PC-3 (cell line): ENCODE results near the gene SH3RF2. TPM values are rescaled to one million over a fixed set of nuclear protein-coding genes. Genes with fewer than 3 reads are reported as not detected.
"Not testable (repeated sequence)": the region's sequence is repeated elsewhere in the genome, so short reads cannot be mapped to it uniquely, and the experiment has no call there.

ENCODE experiments used
- ATAC-seq: fragments of 200-7000 bp; cut with Tn5 transposase; 2 replicates; pipeline ENCODE4 v1.9.1; 2020; ENCODE audit warnings: mild to moderate bottlenecking, moderate library complexity
- BruUV-seq: library from RNA; stranded (reverse); fragments of 400-500 nt; replicated peaks from 2 replicates; lab custom pipeline; 2021; lab: Mats Ljungman, UMichigan
- CTCF ChIA-PET: fragments of 300-600 bp; sonication (Branson Sonifier 250); formaldehyde crosslinking; loops from one replicate; lab custom pipeline; 2022; ENCODE audit warnings: antibody characterized with exemption; lab: Charles Lee
- POLR2A ChIA-PET: fragments of 300-600 bp; sonication (Branson Sonifier 250); formaldehyde crosslinking; loops from one replicate; lab custom pipeline; 2022; ENCODE audit warnings: antibody characterized with exemption; ENCODE audit not compliant: unreplicated experiment; lab: Charles Lee
- DNase-seq: peaks from one replicate; pipeline ENCODE4 v3.0.0-alpha.2; 2015
- H2AFZ ChIP-seq: fragments of 300-600 bp; sonication (generic); 2 replicates; pipeline ENCODE4 v1.6.0; 2016; ENCODE audit warnings: antibody characterized with exemption, low read length
- H3F3A ChIP-seq: fragments of 300-600 bp; sonication (generic); one replicate; pipeline ENCODE4 v1.6.0; 2017; ENCODE audit warnings: antibody characterized with exemption, low read length, control low read depth, mild to moderate bottlenecking; ENCODE audit not compliant: unreplicated experiment
- H3K27ac ChIP-seq: fragments of 300-600 bp; sonication (generic); 2 replicates; pipeline ENCODE4 v1.5.1; 2016; ENCODE audit warnings: mild to moderate bottlenecking, low read length
- H3K27me3 ChIP-seq: fragments of 300-600 bp; sonication (generic); 2 replicates; pipeline ENCODE4 v1.6.1; 2016; ENCODE audit warnings: low read length, mixed read lengths
- H3K36me3 ChIP-seq: fragments of 300-600 bp; sonication (generic); 2 replicates; pipeline ENCODE4 v1.6.1; 2016; ENCODE audit warnings: low read depth, mixed run types, low read length, mixed read lengths
- H3K4me1 ChIP-seq: fragments of 300-600 bp; sonication (generic); 2 replicates; pipeline ENCODE4 v1.5.1; 2016; ENCODE audit warnings: low read length; ENCODE audit not compliant: insufficient read depth
- H3K4me2 ChIP-seq: fragments of 300-600 bp; sonication (generic); 2 replicates; pipeline ENCODE4 v1.6.0; 2016; ENCODE audit warnings: low read length
- H3K4me3 ChIP-seq: fragments of 300-600 bp; sonication (generic); 2 replicates; pipeline ENCODE4 v1.5.1; 2016; ENCODE audit warnings: mild to moderate bottlenecking, low read length, mixed read lengths
- H3K79me2 ChIP-seq: fragments of 300-600 bp; sonication (generic); 2 replicates; pipeline ENCODE4 v1.6.1; 2017; ENCODE audit warnings: low read length, mixed read lengths
- H3K9ac ChIP-seq: fragments of 300-600 bp; sonication (generic); 2 replicates; pipeline ENCODE4 v1.6.0; 2016; ENCODE audit warnings: mild to moderate bottlenecking, low read length
- H3K9me2 ChIP-seq: fragments of 300-600 bp; sonication (generic); replicated peaks from 2 replicates; pipeline ENCODE4 v1.6.1; 2016; ENCODE audit warnings: mixed run types, low read length, mixed read lengths
- H3K9me3 ChIP-seq: fragments of 300-600 bp; sonication (generic); 2 replicates; pipeline ENCODE4 v1.6.1; 2016; ENCODE audit warnings: low read length, mixed read lengths
- H4K20me1 ChIP-seq: fragments of 300-600 bp; sonication (generic); 2 replicates; pipeline ENCODE4 v1.6.1; 2016; ENCODE audit warnings: low read length, mixed read lengths
- CTCF ChIP-seq: fragments of 300-600 bp; sonication (generic); conservative IDR thresholded peaks from 2 replicates; pipeline ENCODE4 v1.5.1; 2017; ENCODE audit warnings: antibody characterized with exemption, low read depth, mild to moderate bottlenecking, low read length
- EZH2 ChIP-seq: fragments of 300-600 bp; sonication (generic); IDR thresholded peaks from one replicate; pipeline ENCODE4 v1.6.1; 2017; ENCODE audit warnings: antibody characterized with exemption, mild to moderate bottlenecking, low read length; ENCODE audit not compliant: unreplicated experiment
- EZH2phosphoT487 ChIP-seq: fragments of 300-600 bp; sonication (generic); IDR thresholded peaks from 2 replicates; pipeline ENCODE4 v1.6.1; 2018; ENCODE audit warnings: mild to moderate bottlenecking, antibody characterized with exemption, low read length, borderline replicate concordance
- intact Hi-C: fragments of 100-400 bp; cut with micrococcal nuclease; formaldehyde crosslinking; loops from 2 replicates; pipeline ENCODE4 v1.9.0; 2023
- total RNA-seq: library from RNA; depleted of rRNA; stranded (reverse); fragments of >200 nt; gene quantifications from 2 replicates; pipeline ENCODE4 v1.2.3, GENCODE V29; 2014

The SH3RF2 gene
- total RNA-seq, 1 experiment from 2014 or later, result 5.9 TPM

DNA sequence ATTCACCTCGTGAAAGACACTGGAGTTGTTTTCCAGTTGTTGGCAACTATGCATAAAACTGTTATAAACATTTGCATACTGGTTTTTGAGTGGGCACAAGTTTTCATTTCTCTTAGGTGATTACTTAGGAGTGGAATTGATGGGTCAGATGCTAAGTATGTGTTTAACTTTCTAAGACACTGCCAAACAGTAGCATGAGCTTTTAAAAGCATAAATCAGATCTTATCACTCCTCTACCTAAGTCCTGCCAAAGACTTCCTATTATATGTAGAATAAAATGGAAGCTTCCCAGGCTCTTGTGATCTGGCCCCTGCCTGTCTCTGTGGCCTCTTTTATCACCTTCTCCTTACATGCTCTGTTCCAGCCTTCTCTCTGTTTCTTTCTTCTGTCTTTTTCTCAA is 72.6 kb downstream of the SH3RF2 start:
- ATAC-seq (peak; percentile 63), DNase-seq (no peak)
- Histone ChIP-seq H3K4me2 (no peak overlapping the region), H3K9ac (no peak overlapping the region), H2AFZ (no peak overlapping the region), H4K20me1 (no peaks in the 10 kb centered on the region), H3K9me3 (no peaks in the 10 kb centered on the region), H3K4me3 (no peak overlapping the region), H3K79me2 (no peaks in the 10 kb centered on the region), H3K9me2 (no peaks in the 10 kb centered on the region), H3K36me3 (no peaks in the 10 kb centered on the region), H3K4me1 (no peaks in the 10 kb centered on the region), H3K27ac (no peak overlapping the region), H3K27me3 (no peaks in the 10 kb centered on the region), H3F3A (no peaks in the 10 kb centered on the region)
- TF ChIP-seq EZH2phosphoT487 (no peak), EZH2 (no peak), CTCF (no peak)
- CTCF ChIA-PET, result no interaction called here
- intact Hi-C loops, result no loop called here
- BruUV-seq, result no TSS peak
- POLR2A ChIA-PET, result no interaction called here

DNA sequence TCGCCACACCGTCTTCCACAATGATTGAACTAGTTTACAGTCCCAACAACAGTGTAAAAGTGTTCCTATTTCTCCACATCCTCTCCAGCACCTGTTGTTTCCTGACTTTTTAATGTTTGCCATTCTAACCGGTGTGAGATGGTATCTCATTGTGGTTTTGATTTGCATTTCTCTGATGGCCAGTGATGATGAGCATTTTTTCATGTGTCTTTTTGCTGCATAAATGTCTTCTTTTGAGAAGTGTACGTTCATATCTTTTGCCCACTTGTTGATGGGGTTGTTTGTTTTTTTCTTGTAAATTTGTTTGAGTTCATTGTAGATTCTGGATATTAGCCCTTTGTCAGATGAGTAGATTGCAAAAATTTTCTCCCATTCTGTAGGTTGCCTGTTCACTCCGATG is 74.1 kb downstream of the SH3RF2 start:
- H3K27me3 ChIP-seq, H3K9me2 ChIP-seq, H3K9ac ChIP-seq, H3K4me3 ChIP-seq, H3F3A ChIP-seq, ATAC-seq, H3K36me3 ChIP-seq, POLR2A ChIA-PET, DNase-seq, H2AFZ ChIP-seq, H4K20me1 ChIP-seq, H3K4me2 ChIP-seq, intact Hi-C loops, CTCF ChIA-PET, H3K79me2 ChIP-seq, H3K9me3 ChIP-seq, H3K27ac ChIP-seq, H3K4me1 ChIP-seq, BruUV-seq: not testable (repeated sequence)

DNA sequence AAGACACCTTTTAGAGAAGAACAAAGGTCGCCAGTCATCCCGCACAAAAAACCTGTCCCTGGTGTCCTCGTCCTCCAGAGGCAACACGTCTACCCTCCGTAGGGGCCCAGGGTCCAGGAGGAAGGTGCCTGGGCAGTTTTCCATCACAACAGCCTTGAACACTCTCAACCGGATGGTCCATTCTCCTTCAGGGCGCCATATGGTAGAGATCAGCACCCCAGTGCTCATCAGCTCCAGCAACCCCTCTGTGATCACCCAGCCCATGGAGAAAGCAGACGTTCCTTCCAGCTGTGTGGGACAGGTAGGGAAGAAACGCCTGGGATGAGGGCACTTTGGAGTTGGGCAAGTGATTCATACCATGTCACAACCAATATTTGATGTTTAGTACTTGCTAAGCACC is 77.4 kb downstream of the SH3RF2 start:
- ChIA-PET CTCF (no interaction called here), POLR2A (no interaction called here)
- TF ChIP-seq EZH2phosphoT487 (no peak), CTCF (no peak), EZH2 (no peak)
- ATAC-seq, result no peak
- DNase-seq, result no peak
- intact Hi-C loops, result no loop called here
- Histone ChIP-seq H3K27ac (no peak overlapping the region), H3F3A (no peaks in the 10 kb centered on the region), H3K4me3 (no peak overlapping the region), H3K9me3 (no peaks in the 10 kb centered on the region), H4K20me1 (no peaks in the 10 kb centered on the region), H3K9ac (no peak overlapping the region), H3K36me3 (no peaks in the 10 kb centered on the region), H3K9me2 (no peaks in the 10 kb centered on the region), H3K79me2 (no peaks in the 10 kb centered on the region), H3K4me2 (no peak overlapping the region), H2AFZ (no peak overlapping the region), H3K4me1 (peaks cover 4% of the 10 kb centered on the region; the same call in 1 of the 2 replicates), H3K27me3 (no peaks in the 10 kb centered on the region)
- no TSS peak for BruUV-seq
